Heart right ventricle (tissue), 16 donors: ENCODE data around the gene DCAF15. TPM values are rescaled to one million over a fixed set of nuclear protein-coding genes. Genes with fewer than 3 reads are reported as not detected.
A peak's percentile ranks its signal among the peaks of the same experiment; 100 is the strongest.

Experiments
- ATAC-seq, 8 donors: fragments of 200-7000 bp; cut with Tn5 transposase; one replicate each; pipeline ENCODE4 v1.9.1; 2020; ENCODE audit warnings: mild to moderate bottlenecking in 8 of 8, moderate library complexity in 8 of 8, moderate number of reproducible peaks in 1 of 8
- DNase-seq, 2 donors: peaks; one replicate each; pipeline ENCODE4 v3.0.0-alpha.2; 2020
- H3K27ac ChIP-seq, 10 donors: fragments of 200-600 bp; sonication (generic) in 2 of 10; one replicate each; pipeline versions ENCODE4 v1.5.0 to v1.8.0; 2020 to 2022; ENCODE audit warnings: mild to moderate bottlenecking in 3 of 10
- H3K27me3 ChIP-seq, 7 donors: fragments of 200-600 bp; one replicate each; pipeline ENCODE4 v1.8.0; 2021 to 2022; ENCODE audit warnings: mild to moderate bottlenecking in 2 of 7
- H3K36me3 ChIP-seq, 9 donors: fragments of 200-600 bp; sonication (generic) in 1 of 9; one replicate each; pipeline versions ENCODE4 v1.5.0 to v1.8.0; 2020 to 2022; ENCODE audit warnings: mild to moderate bottlenecking in 2 of 9
- H3K4me1 ChIP-seq, 9 donors: fragments of 200-600 bp; sonication (generic) in 1 of 9; one replicate each; pipeline versions ENCODE4 v1.5.0 to v1.8.0; 2020 to 2022; ENCODE audit warnings: mild to moderate bottlenecking in 4 of 9
- H3K4me3 ChIP-seq, 10 donors: fragments of 200-600 bp; sonication (generic) in 2 of 10; one replicate each; pipeline versions ENCODE4 v1.5.0 to v1.8.0; 2020 to 2022; ENCODE audit warnings: mild to moderate bottlenecking in 7 of 10, moderate library complexity in 2 of 10
- H3K9me3 ChIP-seq, 11 donors: fragments of 200-600 bp in 10 of 11; sonication (generic) in 2 of 11; one replicate each; pipeline versions ENCODE4 v1.5.0 to v1.8.0; 2013 to 2022; ENCODE audit warnings: mild to moderate bottlenecking in 2 of 11, control low read depth in 1 of 11, moderate library complexity in 1 of 11
- WGBS, 2 donors: extraction: QIAGEN DNeasy Blood & Tissue Kit; methylation state at CpG; one replicate each; pipeline ENCODE4 v1.1.7; 2013; ENCODE audit warnings: inconsistent platforms in 1 of 2; 5-methylcytosine and 5-hydroxymethylcytosine counted together
- intact Hi-C, 10 donors: fragments of 100-400 bp; cut with DNase I; formaldehyde crosslinking; loops; one replicate each; pipeline versions ENCODE4 v1.11.1 to v1.14.2; 2022
- polyA plus RNA-seq, 2 donors: library from polyadenylated mRNA; stranded (reverse); fragments of 200-250 nt; gene quantifications; one replicate each; pipeline ENCODE4 v1.2.3, GENCODE V29; 2013
- total RNA-seq, 10 donors: library from RNA; stranded (reverse); fragmentation: NEBNext Ultra II Directional in 3 of 10; extraction: Animal tissue kit (Norgen Biotek cat#: 25700) in 3 of 10; gene quantifications; one replicate each; pipeline versions ENCODE4 v1.2.1 to v1.2.4, GENCODE V29; 2021 to 2023
- TF ChIP-seq, protein P1 (sequence below), 9 donors: fragments of 200-600 bp; sonication (generic) in 2 of 9; IDR thresholded peaks; one replicate each; pipeline versions ENCODE4 v1.5.0 to v1.8.0; 2021 to 2022; ENCODE audit warnings: antibody characterized with exemption in 9 of 9, mild to moderate bottlenecking in 5 of 9, moderate library complexity in 1 of 9
- donor health status: Arrhythmogenic right ventricular cardiomyopathy.
- donor health status: ischemic (EF 13 %, LVEDD 7.1; RV severe dilation, severe dysfunction).
- donor health status: healthy with polysubstance abuse.
- donor health status: DM: no; HTN: yes; CAD: no.
- donor health status: DM: no; HTN: no; CAD: no.
- donor health status: ischemic (EF 25% LVEDD 6.9; RV normal size, moderate dysfunction).
- donor health status: ischemic (EF 25% LVEDD 5.7; RV mildly dilated, moderate dysfunction).
- donor health status: healthy.
- donor health status: DM: yes; HTN: yes; CAD: no.
- donor health status: Ischemic cardiomyopathy.
- donor health status: ischemic (EF 35%, LVEDD 5.7; RV mildly dilated, moderate dysfunction).
- donor health status: nonischemic (EF 11% LVEDD 7.7; RV severe dilation, severe dysfunction).
- donor health status: DM: yes; HTN: yes; CAD: no.
- donor health status: PGD.
- donor health status: ischemic (EF 29% LVEDD 5.4; RV normal size, mild dysfunction).
- donor health status: nonischemic (EF 23%, LVEDD 6.1; RV moderate dilation, normal function).

Gene DCAF15
- total and polyA plus RNA-seq, 12 donors: 15.5 to 50.0 (median 18.4) TPM

DNA sequence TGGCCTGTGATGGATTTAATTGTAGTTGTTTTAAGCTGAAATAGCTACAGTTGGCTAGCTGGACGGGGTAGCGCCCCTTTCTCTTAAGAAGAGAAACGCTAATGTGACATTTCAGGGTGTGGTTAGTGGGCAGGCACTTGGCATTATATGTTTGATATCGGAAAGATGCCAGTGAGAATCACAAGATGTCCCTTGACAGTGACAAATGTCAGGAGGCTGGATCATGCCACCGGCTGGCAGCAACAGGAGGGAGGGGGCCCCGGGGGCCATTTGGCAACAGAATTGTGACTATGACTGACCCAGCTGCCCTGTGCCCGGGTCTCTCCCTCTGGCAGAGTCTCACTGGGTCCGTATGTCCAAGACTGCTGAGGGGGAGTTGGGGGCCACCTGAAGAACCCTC, 4.7 kb downstream of the DCAF15 start:
- WGBS, 2 donors: 55 to 72% methylated on average over 8 of the region's 8 CpGs
- H3K27ac ChIP-seq: peak overlapping the region in 5 of 10 donors; percentile 26 to 65 (median 50)
- ATAC-seq: peak in 1 of 8 donors; percentile 33
- no peaks in the 10 kb centered on the region for H3K9me3 ChIP-seq
- no peak for DNase-seq
- peaks cover 8 to 37% (median 14%) of the 10 kb centered on the region in 9 donors for H3K4me1 ChIP-seq
- intact Hi-C loops: loop anchor here in 4 of 10 donors (10.0 kb wide), 3 partner anchors 48 to 88 kb away; partner anchors contain the start of genes RFX1 (in 2 of the 4) and IL27RA (in 1 of the 4)
- H3K27me3 ChIP-seq: no peaks in the 10 kb centered on the region
- peaks cover 0 to 81% (median 46%) of the 10 kb centered on the region in 9 donors for H3K36me3 ChIP-seq
- no peak overlapping the region for H3K4me3 ChIP-seq
- TF ChIP-seq, protein P1, sequence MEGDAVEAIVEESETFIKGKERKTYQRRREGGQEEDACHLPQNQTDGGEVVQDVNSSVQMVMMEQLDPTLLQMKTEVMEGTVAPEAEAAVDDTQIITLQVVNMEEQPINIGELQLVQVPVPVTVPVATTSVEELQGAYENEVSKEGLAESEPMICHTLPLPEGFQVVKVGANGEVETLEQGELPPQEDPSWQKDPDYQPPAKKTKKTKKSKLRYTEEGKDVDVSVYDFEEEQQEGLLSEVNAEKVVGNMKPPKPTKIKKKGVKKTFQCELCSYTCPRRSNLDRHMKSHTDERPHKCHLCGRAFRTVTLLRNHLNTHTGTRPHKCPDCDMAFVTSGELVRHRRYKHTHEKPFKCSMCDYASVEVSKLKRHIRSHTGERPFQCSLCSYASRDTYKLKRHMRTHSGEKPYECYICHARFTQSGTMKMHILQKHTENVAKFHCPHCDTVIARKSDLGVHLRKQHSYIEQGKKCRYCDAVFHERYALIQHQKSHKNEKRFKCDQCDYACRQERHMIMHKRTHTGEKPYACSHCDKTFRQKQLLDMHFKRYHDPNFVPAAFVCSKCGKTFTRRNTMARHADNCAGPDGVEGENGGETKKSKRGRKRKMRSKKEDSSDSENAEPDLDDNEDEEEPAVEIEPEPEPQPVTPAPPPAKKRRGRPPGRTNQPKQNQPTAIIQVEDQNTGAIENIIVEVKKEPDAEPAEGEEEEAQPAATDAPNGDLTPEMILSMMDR (IDR thresholded peaks at IDR 0.05): no peak

GRCh38 chr19:13958043-13958442, 5.7 kb downstream of the DCAF15 start:
- Histone ChIP-seq H3K4me1 (peaks cover 8 to 34% (median 12%) of the 10 kb centered on the region in 9 donors), H3K9me3 (no peaks in the 10 kb centered on the region), H3K27me3 (no peaks in the 10 kb centered on the region), H3K27ac (peak overlapping the region in 5 of 10 donors; percentile 0 to 65 (median 46)), H3K36me3 (peaks cover 0 to 91% (median 46%) of the 10 kb centered on the region in 9 donors), H3K4me3 (no peak overlapping the region)
- 79% methylated on average over 12 of the region's 12 CpGs for WGBS, 2 donors
- intact Hi-C loops: loop anchor here in 4 of 10 donors (10.0 kb wide), 3 partner anchors 47 to 87 kb away; partner anchors contain the start of genes RFX1 (in 2 of the 4) and IL27RA (in 1 of the 4)
- ATAC-seq (no peak), DNase-seq (no peak)
- TF ChIP-seq, protein P1 (IDR thresholded peaks at IDR 0.05): no peak

GRCh38 chr19:13959141-13959961, 7.0 kb downstream of the DCAF15 start:
- H3K27ac ChIP-seq: no peak overlapping the region
- ATAC-seq (no peak), DNase-seq (no peak)
- TF ChIP-seq, protein P1 (IDR thresholded peaks at IDR 0.05): no peak
- WGBS, 2 donors: 90 to 91% methylated on average over 41 of the region's 41 CpGs
- peaks cover 0 to 22% (median 0%) of the 10 kb centered on the region in 9 donors for H3K4me1 ChIP-seq
- intact Hi-C loops: loop anchor here in 4 of 10 donors (10.0 kb wide), 3 partner anchors 45 to 85 kb away; partner anchors contain the start of genes RFX1 (in 2 of the 4) and IL27RA (in 1 of the 4)
- H3K36me3 ChIP-seq: peaks cover 0 to 100% (median 46%) of the 10 kb centered on the region in 9 donors
- no peaks in the 10 kb centered on the region for H3K27me3 ChIP-seq
- no peaks in the 10 kb centered on the region for H3K9me3 ChIP-seq
- no peak overlapping the region for H3K4me3 ChIP-seq
